Natural killer cell (primary cell): ENCODE data around the gene KRTAP5-6. TPM values are rescaled to one million over a fixed set of nuclear protein-coding genes. Genes with fewer than 3 reads are reported as not detected.

Experiments used
- ATAC-seq, 3 donors: fragments of 150-1000 bp in 2 of 3; fragments of 200-7000 bp in 1 of 3; cut with Tn5 transposase; 1 replicate in 1 of 3; 2 replicates in 2 of 3; pipeline ENCODE4 v1.10.0; 2021; ENCODE audit warnings: mild to moderate bottlenecking in 2 of 3, moderate library complexity in 2 of 3
- DNase-seq, 2 donors: peaks; one replicate each; pipeline versions ENCODE4 v3.0.0 to v3.0.0-alpha.2; 2013 to 2021; ENCODE audit warnings: mixed read lengths in 1 of 2
- H3K27ac ChIP-seq: one replicate; pipeline ENCODE4 v1.5.1; 2013; ENCODE audit warnings: mild to moderate bottlenecking, low read length
- H3K27me3 ChIP-seq: one replicate; pipeline ENCODE4 v1.6.1; 2013; ENCODE audit warnings: low read length; ENCODE audit not compliant: control insufficient read depth, insufficient read depth
- H3K36me3 ChIP-seq: one replicate; pipeline ENCODE4 v1.6.1; 2013; ENCODE audit warnings: low read length; ENCODE audit not compliant: control insufficient read depth, insufficient read depth
- H3K4me1 ChIP-seq: one replicate; pipeline ENCODE4 v1.6.1; 2013; ENCODE audit warnings: low read length; ENCODE audit not compliant: control insufficient read depth, insufficient read depth
- H3K4me3 ChIP-seq: one replicate; pipeline ENCODE4 v1.5.1; 2013; ENCODE audit warnings: low read length
- H3K9me3 ChIP-seq: one replicate; pipeline ENCODE4 v1.6.1; 2013; ENCODE audit warnings: low read length; ENCODE audit not compliant: control insufficient read depth, insufficient read depth
- H3K27ac Mint-ChIP-seq, 2 donors: one replicate each; pipeline ENCODE4 v1.8.0; 2022; ENCODE audit warnings: mild to moderate bottlenecking in 2 of 2, mixed read lengths in 2 of 2, moderate library complexity in 1 of 2
- H3K27me3 Mint-ChIP-seq, 2 donors: one replicate each; pipeline ENCODE4 v1.8.0; 2022; ENCODE audit warnings: low read depth in 2 of 2, mixed read lengths in 2 of 2
- H3K36me3 Mint-ChIP-seq: one replicate; pipeline ENCODE4 v1.8.0; 2022; ENCODE audit warnings: mixed read lengths
- H3K4me1 Mint-ChIP-seq, 2 donors: one replicate each; pipeline ENCODE4 v1.8.0; 2022; ENCODE audit warnings: mixed read lengths in 2 of 2
- H3K4me3 Mint-ChIP-seq: one replicate; pipeline ENCODE4 v1.8.0; 2022; ENCODE audit warnings: mild to moderate bottlenecking, moderate library complexity, mixed read lengths
- H3K9me3 Mint-ChIP-seq, 2 donors: one replicate each; pipeline ENCODE4 v1.8.0; 2022; ENCODE audit warnings: mixed read lengths in 2 of 2
- CTCF ChIP-seq: fragments of 200-600 bp; IDR thresholded peaks from one replicate; pipeline ENCODE4 v1.8.0; 2022; ENCODE audit warnings: antibody characterized with exemption
- WGBS: methylation state at CpG from one replicate; pipeline ENCODE4 v1.1.7; 2013; ENCODE audit warnings: missing lambda C conversion rate; ENCODE audit not compliant: insufficient coverage; 5-methylcytosine and 5-hydroxymethylcytosine counted together
- intact Hi-C: fragments of 100-400 bp; cut with micrococcal nuclease; formaldehyde crosslinking; loops from one replicate; pipeline ENCODE4 v1.14.2; 2022
- total RNA-seq, 4 donors: library from RNA; stranded (reverse); fragments of 120-200 nt in 1 of 4; gene quantifications; one replicate each; pipeline versions ENCODE4 v1.2.3 to v1.2.4, GENCODE V29; 2013 to 2022

The KRTAP5-6 gene
- total RNA-seq, 3 donors from 2014 or later (not counting 1 experiment from before 2014, with no cell fraction given): not detected

DNA sequence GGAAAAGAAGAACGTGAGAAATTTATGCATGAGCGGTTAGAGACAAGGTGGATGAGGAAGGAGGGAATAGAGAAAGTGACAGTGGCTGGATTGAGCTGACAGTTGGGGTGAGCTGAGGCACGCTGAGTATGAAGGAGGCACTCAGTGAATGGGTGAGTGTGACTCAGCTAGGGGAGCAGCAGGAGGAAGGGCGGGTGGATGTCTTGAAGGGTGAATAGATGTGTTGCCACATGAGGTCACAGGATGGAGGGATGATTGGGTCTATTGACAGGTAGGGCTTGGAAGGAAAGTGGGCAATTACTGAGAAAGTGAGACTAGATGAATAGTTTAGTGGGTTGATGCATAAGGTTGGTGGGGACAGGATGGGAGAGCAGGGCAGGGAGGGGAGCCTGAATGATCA lies 45.4 kb downstream of the KRTAP5-6 start:
- Mint-ChIP-seq H3K4me1 (peaks cover 0 to 13% of the 10 kb centered on the region in 2 donors), H3K36me3 (no peaks in the 10 kb centered on the region), H3K9me3 (no peaks in the 10 kb centered on the region), H3K27me3 (peaks cover 9 to 19% of the 10 kb centered on the region in 2 donors), H3K27ac (no peak overlapping the region), H3K4me3 (no peak overlapping the region)
- H3K4me3 ChIP-seq: no peak overlapping the region
- no peaks in the 10 kb centered on the region for H3K27me3 ChIP-seq
- TF ChIP-seq CTCF: no peak
- ATAC-seq (no peak), DNase-seq (no peak)
- H3K27ac ChIP-seq: no peak overlapping the region
- intact Hi-C loops: no loop called here
- WGBS: 83% methylated on average over 4 of the region's 4 CpGs
- H3K36me3 ChIP-seq: no peaks in the 10 kb centered on the region
- H3K4me1 ChIP-seq: peaks cover 12% of the 10 kb centered on the region
- peaks cover 2% of the 10 kb centered on the region for H3K9me3 ChIP-seq

- Histone ChIP-seq H3K9me3 (no peaks in the 10 kb centered on the region), H3K36me3 (no peaks in the 10 kb centered on the region), H3K27ac (no peak overlapping the region), H3K27me3 (no peaks in the 10 kb centered on the region), H3K4me3 (no peak overlapping the region), H3K4me1 (peaks cover 19% of the 10 kb centered on the region)
- WGBS: 93% methylated on average over 3 of the region's 3 CpGs
- ATAC-seq (no peak), DNase-seq (no peak)
- intact Hi-C loops: no loop called here
- H3K4me3 Mint-ChIP-seq: no peak overlapping the region
- peaks cover 9 to 14% of the 10 kb centered on the region in 2 donors for H3K27me3 Mint-ChIP-seq
- peaks cover 0 to 17% of the 10 kb centered on the region in 2 donors for H3K4me1 Mint-ChIP-seq
- no peaks in the 10 kb centered on the region for H3K9me3 Mint-ChIP-seq
- no peak for TF ChIP-seq CTCF
- H3K36me3 Mint-ChIP-seq: no peaks in the 10 kb centered on the region
- no peak overlapping the region for H3K27ac Mint-ChIP-seq
Observed at GRCh38 chr11:1742869-1743584, 46.0 kb downstream of the KRTAP5-6 start.

DNA sequence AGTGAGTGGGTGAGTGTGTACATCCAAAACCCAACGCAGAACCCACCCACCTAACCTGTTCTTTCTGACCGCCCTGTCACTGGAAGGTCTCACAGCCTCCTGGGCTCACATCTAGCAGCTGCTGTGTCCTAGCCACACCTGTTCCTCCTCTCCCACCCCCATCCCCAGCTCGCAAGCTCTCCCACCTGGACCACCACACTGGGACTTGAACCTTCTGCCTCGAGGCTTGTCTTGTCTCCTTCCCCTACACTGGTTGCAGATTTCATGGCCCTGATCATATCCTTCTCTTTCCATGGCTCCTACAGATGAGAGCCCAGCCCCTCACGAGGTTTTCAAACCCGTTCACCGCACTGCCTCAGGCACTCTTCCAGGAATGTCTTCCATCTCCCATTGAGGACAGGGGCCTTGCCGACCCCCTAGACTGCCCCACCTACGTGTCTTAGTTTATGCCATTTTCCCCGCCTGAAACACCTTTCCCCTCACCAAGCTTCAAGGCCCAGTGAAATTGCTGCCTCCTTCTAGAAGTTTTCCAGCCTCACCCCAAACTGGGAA lies 46.7 kb downstream of the KRTAP5-6 start:
- no peaks in the 10 kb centered on the region for H3K9me3 ChIP-seq
- no peaks in the 10 kb centered on the region for H3K36me3 ChIP-seq
- H3K27ac Mint-ChIP-seq: no peak overlapping the region
- no peak for DNase-seq
- H3K4me1 Mint-ChIP-seq: peaks cover 0 to 22% of the 10 kb centered on the region in 2 donors
- 92% methylated on average over 10 of the region's 10 CpGs for WGBS
- intact Hi-C loops: no loop called here
- no peak overlapping the region for H3K27ac ChIP-seq
- H3K36me3 Mint-ChIP-seq: no peaks in the 10 kb centered on the region
- H3K27me3 ChIP-seq: no peaks in the 10 kb centered on the region
- no peak overlapping the region for H3K4me3 Mint-ChIP-seq
- peaks cover 25% of the 10 kb centered on the region for H3K4me1 ChIP-seq
- H3K27me3 Mint-ChIP-seq: peaks cover 8 to 9% of the 10 kb centered on the region in 2 donors
- no peak for ATAC-seq
- no peak for TF ChIP-seq CTCF
- no peak overlapping the region for H3K4me3 ChIP-seq
- no peaks in the 10 kb centered on the region for H3K9me3 Mint-ChIP-seq
